ENCODE results near the gene CNKSR3.

DNA sequence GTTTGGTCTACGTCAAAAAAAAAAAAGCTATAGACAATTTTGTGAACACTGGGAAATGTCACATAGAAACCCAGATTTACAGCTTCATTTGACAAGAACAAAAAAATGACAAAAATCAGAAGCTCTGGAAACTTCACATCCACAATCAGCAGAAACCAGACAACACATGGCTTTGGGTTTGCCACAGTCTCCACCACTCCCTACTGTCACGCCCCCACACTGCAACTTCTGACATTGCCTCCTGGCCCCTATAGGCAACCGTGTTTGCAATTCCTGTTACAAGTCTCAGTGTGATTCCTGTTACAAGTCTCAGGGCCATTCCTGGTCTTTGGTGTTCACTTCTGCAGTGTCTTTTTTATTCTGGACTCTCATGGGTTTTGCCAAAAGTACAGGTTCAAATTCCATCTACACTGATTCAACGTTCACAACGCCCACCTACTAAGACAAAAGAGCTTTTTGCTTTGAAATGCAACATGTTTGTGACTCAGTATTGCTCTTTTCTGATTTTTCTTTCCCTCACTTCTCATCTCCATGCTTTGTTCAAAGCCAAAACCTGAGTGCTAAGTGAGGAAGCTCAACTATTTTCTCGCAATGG, 12.0 kb downstream of the CNKSR3 start:
- TF ChIP-seq, protein P1, sequence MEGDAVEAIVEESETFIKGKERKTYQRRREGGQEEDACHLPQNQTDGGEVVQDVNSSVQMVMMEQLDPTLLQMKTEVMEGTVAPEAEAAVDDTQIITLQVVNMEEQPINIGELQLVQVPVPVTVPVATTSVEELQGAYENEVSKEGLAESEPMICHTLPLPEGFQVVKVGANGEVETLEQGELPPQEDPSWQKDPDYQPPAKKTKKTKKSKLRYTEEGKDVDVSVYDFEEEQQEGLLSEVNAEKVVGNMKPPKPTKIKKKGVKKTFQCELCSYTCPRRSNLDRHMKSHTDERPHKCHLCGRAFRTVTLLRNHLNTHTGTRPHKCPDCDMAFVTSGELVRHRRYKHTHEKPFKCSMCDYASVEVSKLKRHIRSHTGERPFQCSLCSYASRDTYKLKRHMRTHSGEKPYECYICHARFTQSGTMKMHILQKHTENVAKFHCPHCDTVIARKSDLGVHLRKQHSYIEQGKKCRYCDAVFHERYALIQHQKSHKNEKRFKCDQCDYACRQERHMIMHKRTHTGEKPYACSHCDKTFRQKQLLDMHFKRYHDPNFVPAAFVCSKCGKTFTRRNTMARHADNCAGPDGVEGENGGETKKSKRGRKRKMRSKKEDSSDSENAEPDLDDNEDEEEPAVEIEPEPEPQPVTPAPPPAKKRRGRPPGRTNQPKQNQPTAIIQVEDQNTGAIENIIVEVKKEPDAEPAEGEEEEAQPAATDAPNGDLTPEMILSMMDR (IDR thresholded peaks at IDR 0.05) = no peak
- TF ChIP-seq POLR2A (IDR thresholded peaks at IDR 0.05) = no peak

Measured in thyroid gland (tissue), 4 donors.